Stomach (tissue), 9 donors: Measurements from ENCODE around the gene CHM. TPM values are rescaled to one million over a fixed set of nuclear protein-coding genes. Genes with fewer than 3 reads are reported as not detected.
"Not testable (repeated sequence)": the region's sequence is repeated elsewhere in the genome, so short reads cannot be mapped to it uniquely, and the experiment has no call there.

ENCODE experiments used
- DNase-seq, 2 donors: peaks; one replicate each; pipeline versions ENCODE4 v3.0.0 to v3.0.0-alpha.2; 2013 to 2019
- H3K27ac ChIP-seq, 5 donors: fragments of 200-600 bp in 4 of 5; sonication (generic) in 4 of 5; one replicate each; pipeline ENCODE4 v1.5.1; 2013 to 2019; ENCODE audit warnings: mild to moderate bottlenecking in 1 of 5, moderate library complexity in 1 of 5
- H3K27me3 ChIP-seq, 3 donors: fragments of 200-600 bp; sonication (generic); one replicate each; pipeline ENCODE4 v1.5.1; 2017 to 2019; ENCODE audit warnings: mixed run types in 1 of 3
- H3K36me3 ChIP-seq, 4 donors: fragments of 200-600 bp; sonication (generic); 1 replicate in 3 of 4; 2 replicates in 1 of 4; pipeline ENCODE4 v1.5.1; 2016 to 2019
- H3K4me1 ChIP-seq, 4 donors: fragments of 200-600 bp; sonication (generic); one replicate each; pipeline ENCODE4 v1.5.1; 2016 to 2019
- H3K4me3 ChIP-seq, 4 donors: fragments of 200-600 bp; sonication (generic) in 3 of 4; one replicate each; pipeline ENCODE4 v1.5.1; 2016 to 2019; ENCODE audit warnings: mild to moderate bottlenecking in 1 of 4
- H3K9me3 ChIP-seq, 4 donors: fragments of 200-600 bp; sonication (generic); one replicate each; pipeline ENCODE4 v1.5.1; 2016 to 2019
- CTCF ChIP-seq, 7 experiments: fragments of 450-650 bp in 4 of 7; fragments of 200-600 bp in 3 of 7; sonication (generic) in 3 of 7; IDR thresholded peaks; one replicate each; pipeline ENCODE4 v1.5.1; 2016 to 2019; ENCODE audit warnings: antibody characterized with exemption in 7 of 7, control low read depth in 2 of 7, mild to moderate bottlenecking in 1 of 7
- EP300 ChIP-seq: sonication (generic); formaldehyde crosslinking; IDR thresholded peaks from one replicate; pipeline ENCODE4 v1.6.1; 2017; ENCODE audit warnings: antibody characterized with exemption
- POLR2A ChIP-seq, 4 donors: fragments of 450-650 bp; IDR thresholded peaks; one replicate each; pipeline ENCODE4 v1.6.1; 2016; ENCODE audit warnings: antibody characterized with exemption in 4 of 4, control low read depth in 2 of 4, mild to moderate bottlenecking in 1 of 4, moderate library complexity in 1 of 4
- POLR2AphosphoS5 ChIP-seq, 3 donors: sonication (generic); formaldehyde crosslinking; IDR thresholded peaks; one replicate each; pipeline ENCODE4 v1.6.1; 2016; ENCODE audit warnings: antibody characterized with exemption in 3 of 3
- WGBS, 5 donors: extraction: QIAGEN DNeasy Blood & Tissue Kit in 3 of 5; methylation state at CpG; one replicate each; pipeline versions ENCODE4 v1.1.5 to v1.1.7; 2013 to 2018; 5-methylcytosine and 5-hydroxymethylcytosine counted together
- intact Hi-C: fragments of 100-400 bp; cut with DNase I; formaldehyde crosslinking; loops from one replicate; pipeline ENCODE4 v1.15.1; 2023; ENCODE audit warnings: low total_unique reads
- polyA plus RNA-seq, 3 donors: library from polyadenylated mRNA; stranded (reverse); fragments of 200-250 nt; gene quantifications; one replicate each; pipeline ENCODE4 v1.2.3, GENCODE V29; 2013
- total RNA-seq, 5 donors: library from RNA; depleted of rRNA; stranded (reverse); fragments of >200 nt; gene quantifications; one replicate each; pipeline versions ENCODE4 v1.1.0 to v1.2.3, GENCODE V29; 2014 to 2016
- donor health status: healthy with polysubstance abuse.
- donor health status: Bipolar disorder and iron deficiency.
- donor health status: healthy.

The CHM gene
- total and polyA plus RNA-seq, 8 donors: 0.58 to 31.0 (median 9.1) TPM

- no peaks in the 10 kb centered on the region for H3K27me3 ChIP-seq
- H3K27ac ChIP-seq: no peak overlapping the region
- intact Hi-C loops: no loop called here
- no peaks in the 10 kb centered on the region for H3K9me3 ChIP-seq
- TF ChIP-seq POLR2AphosphoS5 (IDR thresholded peaks at IDR 0.05): no peak
- no peak for TF ChIP-seq EP300
- TF ChIP-seq POLR2A (IDR thresholded peaks at IDR 0.05): no peak
- TF ChIP-seq CTCF (IDR thresholded peaks at IDR 0.05): no peak
- WGBS, 5 donors: 56 to 73% (median 69%) methylated on average over 5 of the region's 5 CpGs
- DNase-seq: peak in 1 of 2 donors; percentile 8
- H3K36me3 ChIP-seq: no peaks in the 10 kb centered on the region
- H3K4me3 ChIP-seq: no peak overlapping the region
- peaks cover 0 to 13% (median 3%) of the 10 kb centered on the region in 4 donors for H3K4me1 ChIP-seq
Observed at GRCh38 chrX:86014421-86014820, 32.9 kb downstream of the CHM start.

DNA sequence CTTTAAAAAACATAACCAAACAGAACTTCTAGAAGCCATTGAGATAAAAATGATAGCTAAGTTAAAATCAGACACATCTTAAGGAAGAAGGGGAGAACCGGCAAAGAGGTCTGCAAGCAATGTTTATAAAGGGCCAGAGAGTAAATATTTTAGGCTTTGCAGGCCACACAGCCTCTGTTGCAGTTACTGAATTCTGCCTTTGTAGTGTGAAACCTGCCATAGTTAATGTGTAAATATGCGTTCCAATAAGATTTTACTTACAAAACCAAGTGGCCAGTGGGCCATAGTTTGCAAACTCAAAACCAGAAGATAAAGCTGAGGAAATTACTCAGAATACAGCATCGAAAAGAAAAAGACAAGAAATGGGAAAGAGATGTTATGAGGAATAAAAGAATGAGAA, 33.6 kb downstream of the CHM start:
- no peak for DNase-seq
- no peak for TF ChIP-seq CTCF (IDR thresholded peaks at IDR 0.05)
- no peak for TF ChIP-seq POLR2A (IDR thresholded peaks at IDR 0.05)
- no peak for TF ChIP-seq POLR2AphosphoS5 (IDR thresholded peaks at IDR 0.05)
- TF ChIP-seq EP300: no peak
- Histone ChIP-seq H3K9me3 (no peaks in the 10 kb centered on the region), H3K36me3 (no peaks in the 10 kb centered on the region), H3K4me3 (no peak overlapping the region), H3K27me3 (no peaks in the 10 kb centered on the region), H3K27ac (no peak overlapping the region), H3K4me1 (peaks cover 0 to 13% (median 3%) of the 10 kb centered on the region in 4 donors)
- intact Hi-C loops: no loop called here
- WGBS, 5 donors: 42 to 53% (median 51%) methylated on average over 3 of the region's 3 CpGs

DNA sequence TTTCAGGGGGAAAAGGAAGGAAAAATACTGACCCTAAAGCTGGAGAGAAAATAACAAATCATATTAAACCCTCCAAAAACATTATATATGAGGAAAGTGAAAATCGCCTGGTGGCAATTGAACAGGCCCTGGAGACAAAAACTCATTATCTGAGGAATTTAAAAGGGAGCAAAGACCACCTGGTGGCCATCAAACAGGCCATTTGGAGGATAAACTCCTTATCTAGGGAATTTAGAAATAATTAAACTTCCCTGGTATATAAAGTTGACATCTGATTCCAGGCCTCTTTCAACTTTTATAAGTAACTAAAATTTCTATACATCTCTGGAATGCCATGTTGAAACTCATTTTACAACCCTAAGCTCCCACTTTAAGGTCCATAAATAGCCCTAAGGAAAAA, 35.2 kb downstream of the CHM start:
- intact Hi-C loops: no loop called here
- no peaks in the 10 kb centered on the region for H3K36me3 ChIP-seq
- H3K4me1 ChIP-seq: peaks cover 0 to 13% (median 3%) of the 10 kb centered on the region in 4 donors
- WGBS, 5 donors: 71 to 100% (median 89%) methylated on average over 1 of the region's 1 CpG
- no peak for DNase-seq
- no peaks in the 10 kb centered on the region for H3K27me3 ChIP-seq
- no peaks in the 10 kb centered on the region for H3K9me3 ChIP-seq
- no peak overlapping the region for H3K4me3 ChIP-seq
- no peak for TF ChIP-seq CTCF (IDR thresholded peaks at IDR 0.05)
- H3K27ac ChIP-seq: no peak overlapping the region

DNA sequence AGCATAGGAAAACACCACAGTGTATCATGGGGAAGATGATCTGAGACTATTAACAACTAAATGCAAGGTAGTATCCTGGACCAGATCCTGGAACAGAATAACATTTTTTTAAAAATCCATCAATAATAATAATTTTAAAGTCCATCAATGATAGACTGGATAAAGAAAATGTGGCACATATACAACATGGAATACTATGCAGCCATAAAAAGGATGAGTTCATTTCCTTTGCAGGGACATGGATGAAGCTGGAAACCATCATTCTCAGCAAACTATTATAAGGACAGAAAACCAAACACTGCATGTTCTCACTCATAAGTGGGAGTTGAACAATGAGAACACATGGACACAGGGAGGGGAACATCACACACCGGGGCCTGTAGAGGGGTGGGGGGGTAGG, 37.6 kb downstream of the CHM start:
- peaks cover 0 to 13% (median 3%) of the 10 kb centered on the region in 4 donors for H3K4me1 ChIP-seq
- H3K27me3 ChIP-seq, H3K27ac ChIP-seq, H3K9me3 ChIP-seq, H3K36me3 ChIP-seq, H3K4me3 ChIP-seq, intact Hi-C loops, DNase-seq: not testable (repeated sequence)
- 77 to 100% (median 89%) methylated on average over 1 of the region's 1 CpG; no CpG with 5 or more reads in 1 of the 5 donors for WGBS, 5 donors

DNA sequence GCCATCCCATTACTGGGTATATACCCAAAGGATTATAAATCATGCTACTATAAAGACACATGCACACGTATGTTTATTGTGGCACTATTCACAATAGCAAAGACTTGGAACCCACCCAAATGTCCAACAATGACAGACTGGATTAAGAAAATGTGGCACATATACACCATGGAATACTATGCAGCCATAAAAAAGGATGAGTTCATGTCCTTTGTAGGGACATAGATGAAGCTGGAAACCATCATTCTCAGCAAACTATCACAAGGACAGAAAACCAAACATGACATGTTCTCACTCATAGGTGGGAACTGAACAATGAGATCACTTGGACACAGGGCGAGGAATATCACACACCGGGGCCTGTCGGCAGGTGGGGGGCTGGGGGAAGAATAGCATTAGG, 39.5 kb downstream of the CHM start:
- H3K9me3 ChIP-seq, H3K4me3 ChIP-seq, DNase-seq, H3K27ac ChIP-seq, H3K36me3 ChIP-seq, H3K27me3 ChIP-seq, intact Hi-C loops, H3K4me1 ChIP-seq: not testable (repeated sequence)
- WGBS, 5 donors: 85 to 100% (median 98%) methylated on average over 3 to 4 of the region's 4 CpGs
